Endothelial cell (in vitro differentiated cells): Measurements from ENCODE around the gene DLGAP1. TPM values are rescaled to one million over a fixed set of nuclear protein-coding genes. Genes with fewer than 3 reads are reported as not detected.

Experiments used
- DNase-seq: peaks from one replicate; pipeline ENCODE4 v3.0.0; 2021; ENCODE audit warnings: low spot score
- H3K27ac Mint-ChIP-seq: one replicate; pipeline ENCODE4 v1.8.0; 2021; ENCODE audit warnings: mixed read lengths, inconsistent platforms; ENCODE audit not compliant: unreplicated experiment
- H3K27me3 Mint-ChIP-seq: one replicate; pipeline ENCODE4 v1.8.0; 2021; ENCODE audit warnings: mild to moderate bottlenecking, moderate library complexity, mixed read lengths, inconsistent platforms; ENCODE audit not compliant: unreplicated experiment
- H3K36me3 Mint-ChIP-seq: one replicate; pipeline ENCODE4 v1.8.0; 2021; ENCODE audit warnings: mild to moderate bottlenecking, low read depth, mixed read lengths, inconsistent platforms; ENCODE audit not compliant: unreplicated experiment
- H3K4me1 Mint-ChIP-seq: one replicate; pipeline ENCODE4 v1.8.0; 2021; ENCODE audit warnings: mild to moderate bottlenecking, mixed read lengths, inconsistent platforms; ENCODE audit not compliant: unreplicated experiment
- H3K4me3 Mint-ChIP-seq: one replicate; pipeline ENCODE4 v1.8.0; 2021; ENCODE audit warnings: mild to moderate bottlenecking, mixed read lengths, inconsistent platforms; ENCODE audit not compliant: unreplicated experiment
- H3K9me3 Mint-ChIP-seq: one replicate; pipeline ENCODE4 v1.8.0; 2021; ENCODE audit warnings: mixed read lengths, inconsistent platforms; ENCODE audit not compliant: unreplicated experiment
- total RNA-seq: library from RNA; stranded (reverse); fragmentation: NEBNext Ultra II Directional; extraction: Animal tissue kit (Norgen Biotek cat#: 25700); gene quantifications from one replicate; pipeline ENCODE4 v1.2.1, GENCODE V29; 2021; ENCODE audit not compliant: unreplicated experiment
- TF ChIP-seq, protein P1 (sequence below): fragments of 200-600 bp; sonication (generic); IDR thresholded peaks from one replicate; pipeline ENCODE4 v1.5.0; 2021; ENCODE audit warnings: antibody characterized with exemption; ENCODE audit not compliant: unreplicated experiment

Gene DLGAP1
- total RNA-seq, 1 donor from 2014 or later = 1.8 TPM

DNA sequence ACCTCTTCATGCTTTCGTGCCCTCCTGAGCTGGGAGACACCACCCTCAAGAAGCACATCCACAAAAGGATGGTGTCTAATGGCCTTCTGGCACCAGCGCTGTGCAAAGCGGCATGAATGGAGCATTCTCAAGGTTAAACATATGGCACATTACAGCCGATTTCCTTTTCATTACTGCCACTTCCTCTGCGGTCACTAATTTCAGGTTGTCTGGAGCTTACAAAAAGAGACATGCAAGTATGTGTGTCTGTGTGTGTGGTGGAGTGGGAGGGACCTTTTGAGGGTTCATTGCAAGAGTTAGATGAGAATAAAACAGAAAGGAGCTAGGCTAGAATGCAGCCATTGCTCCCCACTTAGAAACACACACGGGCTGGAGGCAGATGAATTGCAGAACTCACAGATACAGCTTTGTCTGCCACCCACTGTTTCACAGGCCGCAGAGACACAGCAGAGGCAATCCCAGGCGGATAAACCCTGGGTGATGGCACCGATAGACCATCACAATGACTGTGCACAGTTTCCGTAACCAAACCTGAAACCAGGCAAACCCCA is 929.2 kb downstream of the DLGAP1 start:
- Mint-ChIP-seq H3K27ac (no peak overlapping the region), H3K4me3 (no peak overlapping the region), H3K4me1 (peaks cover 6% of the 10 kb centered on the region), H3K27me3 (peaks cover 3% of the 10 kb centered on the region), H3K36me3 (no peaks in the 10 kb centered on the region), H3K9me3 (no peaks in the 10 kb centered on the region)
- TF ChIP-seq, protein P1, sequence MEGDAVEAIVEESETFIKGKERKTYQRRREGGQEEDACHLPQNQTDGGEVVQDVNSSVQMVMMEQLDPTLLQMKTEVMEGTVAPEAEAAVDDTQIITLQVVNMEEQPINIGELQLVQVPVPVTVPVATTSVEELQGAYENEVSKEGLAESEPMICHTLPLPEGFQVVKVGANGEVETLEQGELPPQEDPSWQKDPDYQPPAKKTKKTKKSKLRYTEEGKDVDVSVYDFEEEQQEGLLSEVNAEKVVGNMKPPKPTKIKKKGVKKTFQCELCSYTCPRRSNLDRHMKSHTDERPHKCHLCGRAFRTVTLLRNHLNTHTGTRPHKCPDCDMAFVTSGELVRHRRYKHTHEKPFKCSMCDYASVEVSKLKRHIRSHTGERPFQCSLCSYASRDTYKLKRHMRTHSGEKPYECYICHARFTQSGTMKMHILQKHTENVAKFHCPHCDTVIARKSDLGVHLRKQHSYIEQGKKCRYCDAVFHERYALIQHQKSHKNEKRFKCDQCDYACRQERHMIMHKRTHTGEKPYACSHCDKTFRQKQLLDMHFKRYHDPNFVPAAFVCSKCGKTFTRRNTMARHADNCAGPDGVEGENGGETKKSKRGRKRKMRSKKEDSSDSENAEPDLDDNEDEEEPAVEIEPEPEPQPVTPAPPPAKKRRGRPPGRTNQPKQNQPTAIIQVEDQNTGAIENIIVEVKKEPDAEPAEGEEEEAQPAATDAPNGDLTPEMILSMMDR = no peak
- DNase-seq = no peak

DNA sequence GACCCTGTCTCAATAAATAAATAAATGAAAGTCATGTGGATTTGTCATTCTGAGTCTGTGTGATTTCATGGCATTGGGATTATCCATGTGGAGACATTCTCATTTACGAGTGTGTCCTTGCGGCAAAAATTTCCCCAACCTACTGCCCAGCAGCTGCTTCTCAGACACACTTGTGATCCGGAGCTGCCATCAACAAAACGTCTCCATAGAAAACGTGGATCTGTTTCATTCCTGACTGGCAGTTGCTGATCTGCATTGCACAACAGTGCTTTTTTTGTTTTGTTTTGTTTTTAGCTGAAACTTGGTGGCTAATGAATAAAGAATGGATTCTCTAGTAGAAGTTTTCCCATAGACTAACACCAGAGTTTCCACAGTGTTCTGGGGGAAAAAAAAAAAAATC is 930.4 kb downstream of the DLGAP1 start:
- Mint-ChIP-seq H3K4me3 (no peak overlapping the region), H3K27ac (no peak overlapping the region), H3K36me3 (no peaks in the 10 kb centered on the region), H3K9me3 (no peaks in the 10 kb centered on the region), H3K4me1 (peaks cover 6% of the 10 kb centered on the region), H3K27me3 (peaks cover 3% of the 10 kb centered on the region)
- TF ChIP-seq, protein P1 = no peak
- DNase-seq = no peak

DNA sequence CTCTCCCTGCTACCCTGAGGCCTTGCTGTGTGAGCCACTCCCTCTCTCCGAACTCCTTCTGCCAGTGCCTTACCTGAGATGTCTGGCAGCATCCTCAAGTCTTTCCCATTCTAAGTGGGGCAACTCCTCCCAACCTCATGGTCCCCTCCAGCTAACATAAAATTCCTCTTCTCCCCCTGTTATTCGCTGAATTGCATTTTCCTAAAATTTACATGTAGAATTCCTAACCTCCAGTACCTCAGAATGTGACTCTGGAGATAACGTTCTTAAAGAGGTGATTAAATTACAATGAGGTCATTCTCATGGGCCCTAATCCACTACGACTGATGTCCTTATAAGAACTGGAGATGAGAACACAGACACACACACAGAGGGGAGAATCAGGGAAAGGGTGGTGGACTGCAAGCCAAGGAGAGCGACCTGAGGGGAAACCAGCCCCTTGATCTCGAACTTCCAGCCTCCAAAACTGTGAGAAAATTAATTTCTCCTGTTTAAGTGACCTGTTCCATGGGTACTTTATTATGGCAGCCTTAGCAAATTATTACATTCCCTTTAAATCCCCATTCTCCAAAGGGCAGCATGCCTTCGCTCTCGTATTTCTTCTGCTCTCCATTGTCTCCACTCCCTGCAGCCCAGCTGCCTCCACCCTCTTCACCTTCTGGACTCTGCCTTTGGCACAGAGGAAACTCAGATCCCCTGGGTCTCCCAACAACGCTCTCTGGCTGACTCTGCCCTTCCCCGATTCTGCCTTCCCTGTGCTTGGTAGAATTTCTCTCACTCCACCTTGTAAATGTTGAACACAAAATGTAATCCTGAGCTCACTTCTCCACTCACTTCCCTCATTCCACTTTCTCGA is 934.6 kb downstream of the DLGAP1 start:
- no peak for DNase-seq
- TF ChIP-seq, protein P1 = no peak
- Mint-ChIP-seq H3K9me3 (no peaks in the 10 kb centered on the region), H3K27ac (no peak overlapping the region), H3K4me1 (no peaks in the 10 kb centered on the region), H3K4me3 (no peak overlapping the region), H3K36me3 (no peaks in the 10 kb centered on the region), H3K27me3 (peaks cover 1% of the 10 kb centered on the region)

DNA sequence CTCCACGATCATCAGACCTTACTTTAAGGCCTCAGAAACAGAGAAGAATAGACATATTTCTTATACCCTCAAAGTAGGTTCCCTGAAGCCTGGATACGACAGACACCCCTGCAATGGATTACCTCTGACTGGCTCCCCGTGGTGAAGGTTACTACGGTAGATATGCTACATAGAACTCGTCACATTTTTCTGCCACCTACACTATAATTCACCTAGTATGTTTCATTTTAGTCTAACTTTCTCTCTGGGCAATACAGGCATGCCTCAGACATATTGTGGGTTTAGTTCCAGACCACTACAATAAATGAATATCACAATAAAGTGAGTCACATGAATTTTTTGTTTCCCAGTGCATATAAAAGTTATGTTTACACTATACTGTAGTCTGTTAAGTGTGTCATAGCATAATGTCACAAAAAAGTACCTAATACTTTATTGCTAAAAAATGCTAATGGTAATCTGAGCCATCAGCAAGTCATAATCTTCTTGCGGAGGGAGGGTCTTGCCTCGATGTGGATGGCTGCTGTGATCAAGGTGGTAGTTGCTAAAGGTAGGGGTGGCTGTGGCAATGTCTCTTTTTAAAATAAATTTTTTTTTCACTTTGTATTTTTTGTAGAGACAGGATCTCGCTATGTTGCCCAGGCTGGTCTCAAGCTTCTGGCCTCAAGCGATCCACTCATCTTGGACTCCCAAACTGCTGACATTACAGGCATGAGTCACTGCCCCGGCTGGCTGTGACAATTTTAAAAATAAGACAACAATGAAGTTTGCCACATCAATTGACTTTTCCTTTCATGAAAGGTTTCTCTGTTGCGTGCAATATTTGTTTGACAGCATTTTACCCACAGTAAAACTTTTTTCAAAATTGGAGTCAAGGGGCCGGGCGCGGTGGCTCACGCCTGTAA is 940.5 kb downstream of the DLGAP1 start:
- H3K9me3 Mint-ChIP-seq = no peaks in the 10 kb centered on the region
- peaks cover 1% of the 10 kb centered on the region for H3K27me3 Mint-ChIP-seq
- no peak for DNase-seq
- TF ChIP-seq, protein P1 = no peak
- no peak overlapping the region for H3K4me3 Mint-ChIP-seq
- no peaks in the 10 kb centered on the region for H3K36me3 Mint-ChIP-seq
- H3K4me1 Mint-ChIP-seq = no peaks in the 10 kb centered on the region
- no peak overlapping the region for H3K27ac Mint-ChIP-seq
